Neutrophil (primary cell): ENCODE results near the gene ANXA2.
"Not testable (repeated sequence)": the region's sequence is repeated elsewhere in the genome, so short reads cannot be mapped to it uniquely, and the experiment has no call there.

Experiments
- H3K27ac ChIP-seq: fragments of 200-600 bp; sonication (generic); 2 replicates; pipeline ENCODE4 v1.5.1; 2016; ENCODE audit warnings: mild to moderate bottlenecking, moderate library complexity
- H3K27me3 ChIP-seq: fragments of 200-600 bp; sonication (generic); 2 replicates; pipeline ENCODE4 v1.6.0; 2016; ENCODE audit warnings: mild to moderate bottlenecking
- H3K36me3 ChIP-seq: fragments of 200-600 bp; sonication (generic); 2 replicates; pipeline ENCODE4 v1.5.1; 2017
- H3K4me1 ChIP-seq, 2 experiments: fragments of 200-600 bp in 1 of 2; sonication (generic) in 1 of 2; 1 replicate in 1 of 2; 2 replicates in 1 of 2; pipeline versions ENCODE4 v1.5.1 to v1.6.1; 2013 to 2016; ENCODE audit warnings: low read depth in 1 of 2, low read length in 1 of 2, mild to moderate bottlenecking in 1 of 2, moderate library complexity in 1 of 2; ENCODE audit not compliant: control insufficient read depth in 1 of 2, insufficient read depth in 1 of 2
- H3K4me3 ChIP-seq, 2 experiments: fragments of 200-600 bp in 1 of 2; sonication (generic) in 1 of 2; 1 replicate in 1 of 2; 2 replicates in 1 of 2; pipeline ENCODE4 v1.5.1; 2013 to 2016; ENCODE audit warnings: low read depth in 1 of 2, low read length in 1 of 2, mild to moderate bottlenecking in 1 of 2, moderate library complexity in 1 of 2
- H3K9me3 ChIP-seq: fragments of 200-600 bp; sonication (generic); 2 replicates; pipeline ENCODE4 v1.5.1; 2016
- CTCF ChIP-seq: fragments of 200-600 bp; sonication (generic); IDR thresholded peaks from 2 replicates; pipeline ENCODE4 v1.5.1; 2016; ENCODE audit warnings: antibody characterized with exemption

The ANXA2 gene

GRCh38 chr15:60416484-60416883 lies 18.7 kb upstream of the ANXA2 start:
- H3K4me3 ChIP-seq, result no peak overlapping the region
- H3K36me3 ChIP-seq, result no peaks in the 10 kb centered on the region
- no peak for TF ChIP-seq CTCF
- H3K9me3 ChIP-seq, result no peaks in the 10 kb centered on the region
- no peaks in the 10 kb centered on the region for H3K27me3 ChIP-seq
- H3K27ac ChIP-seq, result no peak overlapping the region
- H3K4me1 ChIP-seq, result no peaks in the 10 kb centered on the region

- Histone ChIP-seq H3K27ac (no peak overlapping the region), H3K27me3 (no peaks in the 10 kb centered on the region), H3K4me3 (no peak overlapping the region), H3K9me3 (no peaks in the 10 kb centered on the region), H3K4me1 (peaks cover 0 to under 1% of the 10 kb centered on the region in 2 experiments), H3K36me3 (no peaks in the 10 kb centered on the region)
- no peak for TF ChIP-seq CTCF
Measured at GRCh38 chr15:60414016-60414682, 16.4 kb upstream of the ANXA2 start.

GRCh38 chr15:60413231-60413824 lies 15.5 kb upstream of the ANXA2 start:
- H3K4me3 ChIP-seq, result no peak overlapping the region
- no peaks in the 10 kb centered on the region for H3K9me3 ChIP-seq
- no peak for TF ChIP-seq CTCF
- peaks cover 7 to 9% of the 10 kb centered on the region in 2 experiments for H3K4me1 ChIP-seq
- H3K27me3 ChIP-seq, result no peaks in the 10 kb centered on the region
- no peak overlapping the region for H3K27ac ChIP-seq
- no peaks in the 10 kb centered on the region for H3K36me3 ChIP-seq

GRCh38 chr15:60412807-60413206 lies 15.0 kb upstream of the ANXA2 start:
- not testable (repeated sequence) for H3K9me3 ChIP-seq, H3K36me3 ChIP-seq, H3K27me3 ChIP-seq, H3K27ac ChIP-seq, H3K4me3 ChIP-seq
- peaks cover 11% of the 10 kb centered on the region in 2 experiments for H3K4me1 ChIP-seq

GRCh38 chr15:60411774-60412425 lies 14.1 kb upstream of the ANXA2 start:
- TF ChIP-seq CTCF, result no peak
- Histone ChIP-seq H3K27me3 (peaks cover under 1% of the 10 kb centered on the region), H3K4me1 (peaks cover 11% of the 10 kb centered on the region in 2 experiments), H3K9me3 (no peaks in the 10 kb centered on the region), H3K36me3 (no peaks in the 10 kb centered on the region), H3K27ac (no peak overlapping the region), H3K4me3 (no peak overlapping the region)

- H3K36me3 ChIP-seq, H3K9me3 ChIP-seq, H3K27me3 ChIP-seq, H3K4me3 ChIP-seq, H3K27ac ChIP-seq: not testable (repeated sequence)
- H3K4me1 ChIP-seq, result peaks cover 11% of the 10 kb centered on the region in 2 experiments
Measured at GRCh38 chr15:60410350-60410749, 12.6 kb upstream of the ANXA2 start.
